NCI-H2081 treated with DMSO at 0.1 percent for 48 hours (cell line): ENCODE data around the gene ME3.
"Not testable (repeated sequence)": the region's sequence is repeated elsewhere in the genome, so short reads cannot be mapped to it uniquely, and the experiment has no call there.

Experiments used
- DNase-seq: peaks from one replicate; lab custom pipeline; 2025; lab: John Stamatoyannopoulos, UW

The ME3 gene

DNA sequence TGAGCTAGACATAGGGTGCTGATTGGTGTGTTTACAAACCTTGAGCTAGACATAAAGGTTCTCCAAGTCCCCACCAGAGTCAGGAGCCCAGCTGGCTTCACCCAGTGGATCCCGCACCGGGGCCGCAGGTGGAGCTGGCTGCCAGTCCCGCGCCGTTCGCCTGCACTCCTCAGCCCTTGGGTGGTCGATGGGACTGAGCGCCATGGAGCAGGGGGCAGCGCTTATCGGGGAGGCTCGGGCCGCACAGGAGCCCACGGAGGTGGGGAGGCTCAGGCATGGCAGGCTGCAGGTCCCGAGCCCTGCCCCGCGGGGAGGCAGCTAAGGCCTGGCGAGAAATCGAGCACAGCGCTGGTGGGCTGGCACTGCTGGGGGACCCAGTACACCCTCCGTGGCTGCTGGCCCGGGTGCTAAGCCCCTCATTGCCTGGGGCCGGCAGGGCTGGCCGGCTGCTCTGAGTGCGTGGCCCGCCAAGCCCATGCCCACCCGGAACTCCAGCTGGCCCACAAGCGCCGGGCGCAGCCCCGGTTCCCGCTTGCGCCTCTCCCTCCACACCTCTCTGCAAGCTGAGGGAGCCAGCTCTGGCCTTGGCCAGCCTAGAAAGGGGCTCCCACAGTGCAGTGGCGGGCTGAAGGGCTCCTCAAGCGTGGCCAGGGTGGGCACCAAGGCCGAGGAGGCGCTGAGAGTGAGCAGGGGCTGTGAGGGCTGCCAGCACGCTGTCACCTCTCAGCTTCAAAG, 238.9 kb downstream of the ME3 start:
- DNase-seq = not testable (repeated sequence)

DNA sequence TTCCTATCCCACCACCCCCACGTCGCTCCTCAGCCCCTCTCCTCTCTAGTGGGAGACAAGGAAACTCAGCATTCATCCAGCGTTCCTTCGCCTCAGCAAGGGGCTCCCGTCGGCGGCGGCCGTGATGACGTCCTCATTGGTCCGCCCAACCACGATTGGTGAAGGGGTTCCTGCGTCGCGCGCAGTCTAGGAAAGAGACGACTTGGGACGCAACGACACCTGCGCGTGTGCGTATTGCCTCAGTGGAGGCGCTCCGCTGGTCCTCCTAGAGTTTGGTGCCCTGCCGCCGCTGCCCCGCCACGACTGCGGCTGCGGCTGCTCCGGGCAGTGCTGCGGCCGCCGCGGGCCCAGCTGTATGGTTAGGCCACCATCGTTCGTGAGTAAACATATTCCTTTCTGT, 241.2 kb downstream of the ME3 start:
- DNase-seq = no peak

DNA sequence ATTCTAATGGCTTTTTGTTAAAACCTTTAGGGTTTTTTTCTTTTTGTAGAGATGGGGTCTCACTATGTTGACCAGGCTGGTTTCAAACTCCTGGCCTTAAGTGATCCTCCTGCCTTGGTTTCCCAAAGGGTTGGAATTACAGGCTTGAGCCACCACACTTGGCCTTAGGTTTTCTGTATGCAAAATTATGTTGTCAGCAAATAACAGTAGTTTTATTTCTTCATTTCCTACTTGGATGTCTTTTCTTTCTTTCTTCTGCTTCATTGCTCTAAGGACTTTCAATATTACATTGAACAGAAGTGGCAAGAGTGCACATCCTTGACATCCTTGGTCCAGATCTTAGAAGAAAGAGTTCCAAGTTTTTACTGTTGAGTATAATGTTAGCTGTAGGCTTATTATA, 245.0 kb downstream of the ME3 start:
- DNase-seq = no peak

DNA sequence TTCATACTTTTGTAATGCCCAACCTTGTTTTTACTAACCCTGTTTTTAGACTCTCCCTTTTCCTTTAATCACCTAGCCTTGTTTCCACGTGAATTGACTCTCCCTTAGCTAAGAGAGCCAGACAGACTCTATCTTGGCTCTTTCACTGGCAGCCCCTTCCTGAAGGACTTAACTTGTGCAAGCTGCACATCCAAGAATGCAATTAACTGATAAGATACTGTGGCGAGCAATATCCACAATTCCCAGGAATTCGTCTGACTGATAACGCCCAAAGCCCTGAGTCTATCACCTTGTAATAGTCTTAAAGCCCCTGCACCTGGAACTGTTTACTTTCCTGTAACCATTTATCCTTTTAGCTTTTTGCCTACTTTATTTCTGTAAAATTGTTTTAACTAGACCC, 248.9 kb downstream of the ME3 start:
- not testable (repeated sequence) for DNase-seq

DNA sequence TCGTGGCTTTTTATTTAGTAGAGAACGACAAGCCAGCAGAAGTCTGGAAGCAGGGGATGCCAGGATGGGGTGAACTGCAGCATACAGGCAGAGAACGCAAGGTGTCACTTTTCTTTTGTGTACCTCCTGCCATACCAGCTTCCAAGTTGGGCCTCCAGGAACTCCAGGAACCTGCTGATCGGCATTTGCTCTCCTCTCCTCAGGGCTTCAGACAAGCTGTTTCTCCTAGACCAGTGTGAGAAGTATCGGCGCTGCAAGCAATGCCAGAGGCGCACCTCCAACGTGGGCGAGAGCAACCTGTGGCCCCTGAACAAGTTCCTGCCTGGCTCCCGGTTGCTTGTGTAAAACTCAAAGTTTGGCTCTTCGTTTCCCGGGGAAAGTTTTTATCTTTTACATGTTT, 250.0 kb downstream of the ME3 start:
- no peak for DNase-seq

DNA sequence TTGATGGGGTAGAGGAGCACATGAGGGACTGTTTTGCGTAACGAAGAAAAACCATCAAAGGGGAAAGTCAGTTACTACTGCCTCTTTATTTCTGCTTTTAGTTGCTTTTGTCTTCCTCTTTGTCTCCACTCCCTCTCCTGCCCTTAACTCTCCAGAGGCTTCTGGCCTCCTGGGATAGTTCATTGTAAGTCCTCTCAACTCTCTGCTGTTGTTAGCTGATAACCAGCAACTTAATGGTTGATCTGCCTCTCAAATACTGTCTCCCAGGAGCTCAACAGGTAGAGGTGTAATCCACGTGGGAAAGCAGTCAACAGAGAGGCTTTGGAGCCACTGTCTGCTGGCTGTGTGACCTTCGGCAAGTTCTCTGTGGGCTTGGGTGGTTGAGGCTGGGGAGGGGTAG, 250.5 kb downstream of the ME3 start:
- no peak for DNase-seq

DNA sequence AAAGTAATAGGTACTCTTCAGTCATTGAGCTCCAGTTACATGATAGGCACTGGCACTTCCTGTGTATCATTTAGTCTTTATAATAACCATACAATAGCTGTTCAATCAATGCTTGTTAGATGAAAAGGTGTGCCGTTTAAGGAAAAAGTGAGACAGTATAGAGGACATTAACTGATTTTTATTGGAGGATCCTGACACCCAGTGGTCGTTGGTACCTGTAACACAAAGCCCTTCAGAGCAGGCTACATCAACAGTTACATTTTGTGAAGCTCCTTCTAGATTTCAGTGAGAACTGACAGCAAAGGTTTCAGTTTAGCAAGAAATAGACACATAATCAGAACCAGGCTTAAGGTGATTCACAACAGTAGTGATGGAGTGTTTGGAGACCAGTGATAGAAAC, 253.5 kb downstream of the ME3 start:
- DNase-seq = no peak

DNA sequence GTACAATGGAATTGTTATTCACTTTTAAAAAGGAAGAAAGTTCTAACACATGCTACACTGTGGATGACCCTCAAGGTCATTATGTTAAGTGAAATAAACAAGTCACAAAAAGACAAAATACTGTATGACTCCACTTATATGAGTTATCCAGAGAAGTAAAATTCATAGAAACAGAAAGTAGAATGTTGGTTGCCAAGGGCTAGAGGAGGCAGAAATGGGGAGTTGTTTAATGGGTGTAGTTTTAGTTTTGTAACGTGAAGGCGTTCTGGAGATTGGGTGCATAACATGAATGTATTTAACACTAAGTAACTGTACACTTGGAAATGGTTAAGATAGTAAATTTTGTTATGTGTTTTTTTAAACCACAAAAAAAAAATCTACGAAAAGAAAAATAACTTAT, 253.9 kb downstream of the ME3 start:
- DNase-seq = no peak

DNA sequence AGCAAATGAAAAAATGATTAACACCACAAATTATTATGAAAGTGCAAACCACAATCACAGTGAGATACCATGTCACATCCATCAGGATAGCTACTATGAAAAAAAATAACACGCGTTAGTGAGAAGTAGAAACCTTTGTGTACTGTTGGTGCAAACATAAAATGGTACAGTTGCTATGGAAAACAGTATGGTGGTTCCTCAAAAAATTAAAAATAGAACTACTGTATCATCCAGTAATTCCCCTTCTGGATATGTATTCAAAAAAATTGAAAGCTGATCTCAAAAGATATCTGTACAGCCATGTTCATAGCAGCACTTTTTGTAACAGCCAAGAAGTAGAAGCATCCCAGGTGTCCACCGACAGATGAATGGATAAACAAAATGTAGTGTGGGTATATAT, 254.3 kb downstream of the ME3 start:
- DNase-seq = no peak

DNA sequence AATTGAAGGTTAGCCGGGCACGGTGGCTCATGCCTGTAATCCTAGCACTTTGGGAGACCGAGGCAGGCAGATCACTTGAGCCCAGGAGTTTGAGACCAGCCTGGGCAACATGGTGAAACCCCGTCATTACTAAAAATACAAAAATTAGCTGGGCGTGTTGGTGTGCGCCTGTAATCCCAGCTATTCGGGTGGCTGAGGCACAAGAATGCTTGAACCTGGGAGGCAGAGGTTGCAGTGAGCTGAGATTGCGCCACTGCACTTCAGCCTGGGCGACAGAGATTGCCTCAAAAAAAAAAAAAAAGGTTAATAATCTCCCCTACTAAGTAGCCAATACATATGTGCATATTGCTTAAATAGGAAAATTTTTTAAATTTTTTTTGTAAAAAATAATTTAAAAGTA, 255.5 kb downstream of the ME3 start:
- not testable (repeated sequence) for DNase-seq

DNA sequence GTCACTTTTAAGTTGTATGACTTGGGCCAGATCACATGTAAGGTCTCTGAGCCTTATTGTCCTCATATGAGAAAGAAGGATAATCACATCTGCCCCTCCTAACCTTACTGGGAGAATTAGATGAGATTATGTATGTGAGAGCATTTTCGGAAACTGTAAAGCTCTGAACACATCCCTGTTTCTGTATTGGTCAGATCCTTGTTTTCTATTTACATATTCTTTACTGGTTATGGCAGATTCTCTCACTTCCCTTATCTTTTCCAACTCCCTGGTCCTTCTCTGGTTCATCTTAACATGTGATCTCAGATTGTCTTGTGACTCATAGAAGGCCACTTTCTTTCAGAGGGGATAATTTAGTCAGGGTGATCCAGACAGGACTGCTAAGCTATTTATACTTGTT, 255.9 kb downstream of the ME3 start:
- DNase-seq = no peak

DNA sequence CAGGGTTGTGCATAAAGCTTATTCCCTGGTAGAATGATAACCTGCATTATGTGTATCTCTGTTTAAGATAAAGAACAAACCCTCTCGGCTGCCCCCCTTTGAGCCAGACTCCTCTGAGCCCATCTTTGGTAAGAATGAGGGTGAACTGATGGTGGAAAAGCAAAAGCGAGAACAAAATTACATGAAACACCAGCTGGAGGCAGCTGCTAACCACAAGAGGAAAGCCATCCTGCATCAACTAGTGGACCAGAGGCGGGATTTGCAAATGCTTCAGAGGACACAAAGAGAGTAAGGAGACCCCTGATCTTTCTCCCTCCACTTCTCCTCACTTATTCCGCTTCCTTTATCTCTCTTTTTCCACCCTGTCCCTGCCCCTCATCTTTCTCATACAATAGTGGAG, 257.4 kb downstream of the ME3 start:
- no peak for DNase-seq

DNA sequence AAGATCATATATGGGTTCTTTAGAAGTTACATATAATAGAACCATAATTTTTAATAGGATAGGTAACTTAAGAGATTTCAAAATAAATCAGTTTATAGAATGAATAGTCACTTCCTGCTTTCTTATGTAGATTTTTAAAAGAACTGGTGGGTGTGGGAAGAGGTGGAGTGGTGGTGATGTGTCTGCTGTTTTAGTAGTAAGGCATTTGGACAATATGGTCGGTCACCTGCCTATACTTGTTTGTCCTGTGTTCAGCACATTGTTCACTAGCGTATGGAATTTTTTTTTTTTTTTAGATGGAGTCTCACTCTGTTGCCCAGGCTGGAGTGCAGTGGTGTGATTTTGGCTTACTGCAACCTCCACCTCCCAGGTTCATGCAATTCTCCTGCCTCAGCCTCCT, 258.4 kb downstream of the ME3 start:
- DNase-seq = no peak

DNA sequence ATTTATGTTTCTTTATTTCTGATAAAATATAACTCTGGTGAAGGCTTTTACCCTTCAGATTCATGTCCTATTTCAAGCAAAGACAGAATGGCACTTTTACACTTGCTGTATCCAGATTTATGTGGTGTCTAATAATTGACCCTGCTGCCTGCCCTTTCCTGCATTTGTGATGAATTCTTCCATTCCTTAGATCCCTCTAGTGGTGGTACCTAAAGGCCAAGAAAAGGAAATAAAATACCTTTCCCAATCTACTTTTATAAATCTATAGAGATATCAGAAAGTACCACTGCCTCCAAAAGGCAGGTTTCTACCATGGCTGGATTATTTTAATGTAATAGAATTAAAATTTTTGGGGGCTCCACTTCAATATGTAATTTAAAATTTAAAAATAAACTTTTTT, 263.6 kb downstream of the ME3 start:
- DNase-seq = no peak

DNA sequence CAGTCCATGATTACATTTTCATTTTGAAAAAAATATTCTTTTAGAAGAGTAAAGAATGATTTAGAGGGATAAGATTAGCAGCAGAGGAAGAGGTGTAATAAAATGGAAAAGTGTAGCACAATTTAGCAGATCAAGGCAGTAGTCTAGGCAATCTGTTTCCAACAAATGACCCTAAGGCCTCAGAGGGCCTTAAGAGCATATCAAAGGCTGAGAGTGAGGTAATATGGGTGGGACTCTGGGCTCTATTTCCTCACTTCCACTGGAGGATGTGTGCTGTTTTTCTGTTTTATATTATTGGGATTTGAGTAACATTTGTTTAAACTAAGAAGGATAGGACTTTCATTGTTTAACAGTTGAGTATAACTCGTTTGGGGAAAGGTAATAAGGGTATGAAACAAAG, 269.0 kb downstream of the ME3 start:
- DNase-seq = no peak

DNA sequence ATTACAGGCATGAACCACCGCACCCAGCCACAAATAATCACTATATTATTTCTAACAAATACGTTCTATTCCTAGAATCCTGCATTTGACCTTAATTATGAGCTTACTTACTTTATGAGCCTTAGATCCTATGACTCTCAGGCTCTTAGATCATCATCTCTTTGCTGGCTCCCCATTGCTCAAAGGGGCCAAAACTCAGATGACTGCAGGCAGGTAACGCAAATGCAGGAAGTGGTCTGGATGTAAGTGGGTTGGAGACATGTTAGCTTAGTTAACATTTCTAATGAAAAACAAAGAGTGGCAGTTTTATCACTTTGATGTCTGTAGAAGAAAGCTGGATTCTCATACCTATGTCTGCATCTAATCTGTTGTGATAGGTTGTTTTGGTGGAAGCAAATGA, 274.3 kb downstream of the ME3 start:
- no peak for DNase-seq

DNA sequence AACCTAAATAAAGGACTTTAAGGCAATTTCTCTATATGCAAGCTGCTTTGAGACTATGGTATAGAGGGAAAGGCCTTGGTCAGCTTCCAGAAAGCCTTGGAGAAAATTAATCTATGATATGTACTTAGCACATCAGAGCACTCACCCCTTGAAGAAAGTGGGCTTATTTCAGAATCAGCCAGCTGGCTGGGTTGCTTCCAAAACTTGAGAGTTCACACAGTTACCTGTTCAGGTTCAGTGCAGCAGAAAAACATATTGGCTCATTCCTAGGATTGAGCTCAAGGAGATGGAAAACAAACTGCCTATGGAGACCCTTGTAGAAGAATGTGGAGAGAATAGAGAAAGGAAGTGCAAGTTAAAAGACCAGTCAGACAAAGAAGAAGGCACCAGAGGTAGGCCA, 275.1 kb downstream of the ME3 start:
- no peak for DNase-seq

DNA sequence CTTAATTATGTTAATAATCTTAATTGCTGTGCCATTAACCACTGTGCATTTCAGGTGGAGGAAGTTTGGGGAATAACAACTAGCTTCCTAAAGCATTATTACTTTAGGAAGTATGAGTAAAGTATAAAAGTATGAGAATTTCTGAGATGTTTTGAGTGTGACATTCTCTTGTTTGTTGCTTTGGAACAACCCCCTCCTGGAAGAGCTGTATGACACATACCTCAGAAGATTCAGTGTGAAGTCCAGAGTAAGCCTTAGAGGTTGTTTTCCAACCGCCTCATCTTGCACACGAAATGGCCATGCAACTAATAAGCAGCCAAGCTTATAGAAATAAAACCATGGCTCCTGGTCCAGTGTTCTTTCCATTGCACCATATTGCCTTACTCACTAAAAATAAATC, 276.0 kb downstream of the ME3 start:
- no peak for DNase-seq

DNA sequence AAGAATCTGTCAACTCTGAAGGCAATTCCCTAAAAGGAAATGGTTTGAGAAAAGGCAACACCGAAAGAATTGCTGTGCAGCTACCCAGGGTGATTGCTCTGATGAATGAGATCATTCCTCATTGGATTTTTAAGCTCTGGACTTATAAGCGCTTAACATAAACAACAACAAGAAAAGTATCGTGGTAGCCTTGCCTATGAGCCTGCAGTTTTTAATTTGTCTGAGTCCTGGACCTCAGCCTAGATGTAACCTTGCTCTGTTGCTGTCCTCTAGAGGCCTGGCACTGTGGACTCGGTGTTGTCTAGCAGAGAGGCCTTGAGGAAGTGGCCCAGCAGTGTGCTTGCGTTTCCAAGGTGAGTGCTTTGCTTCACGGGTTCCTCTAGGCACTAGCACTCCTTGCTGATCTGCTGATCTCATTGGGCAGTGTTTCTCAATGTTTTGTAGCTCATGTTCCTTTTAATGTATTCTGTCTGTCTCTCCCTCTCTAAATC, 277.3 kb downstream of the ME3 start:
- DNase-seq = no peak
